ENCODE results near the gene CDC42BPA.

Gene CDC42BPA

GRCh38 chr1:226981838-226982237 lies 336.5 kb downstream of the CDC42BPA start:
- no peak for TF ChIP-seq CTCF (IDR thresholded peaks at IDR 0.05)
- no peak overlapping the region for H3K27ac ChIP-seq

- TF ChIP-seq ZFX (IDR thresholded peaks at IDR 0.05; ENCODE audit: borderline replicate concordance) (no peak), CTCF (IDR thresholded peaks at IDR 0.05) (no peak)
- H3K27ac ChIP-seq: no peak overlapping the region
These were observed 336.9 kb downstream of the CDC42BPA start for GRCh38 chr1:226981386-226981817.

- TF ChIP-seq CTCF (IDR thresholded peaks at IDR 0.05): no peak
- no peak for TF ChIP-seq ZFX (IDR thresholded peaks at IDR 0.05; ENCODE audit: borderline replicate concordance)
- H3K27ac ChIP-seq: no peak overlapping the region
These were observed 337.5 kb downstream of the CDC42BPA start for GRCh38 chr1:226980565-226981385.

GRCh38 chr1:226980122-226980560 lies 338.2 kb downstream of the CDC42BPA start:
- TF ChIP-seq CTCF (IDR thresholded peaks at IDR 0.05) (no peak), ZFX (IDR thresholded peaks at IDR 0.05; ENCODE audit: borderline replicate concordance) (no peak)
- no peak overlapping the region for H3K27ac ChIP-seq

GRCh38 chr1:226979517-226980121 lies 338.7 kb downstream of the CDC42BPA start:
- no peak for TF ChIP-seq ZFX (IDR thresholded peaks at IDR 0.05; ENCODE audit: borderline replicate concordance)
- no peak for TF ChIP-seq CTCF (IDR thresholded peaks at IDR 0.05)
- H3K27ac ChIP-seq: no peak overlapping the region

- no peak for TF ChIP-seq ZFX (IDR thresholded peaks at IDR 0.05; ENCODE audit: borderline replicate concordance)
- TF ChIP-seq CTCF (IDR thresholded peaks at IDR 0.05): no peak
- no peak overlapping the region for H3K27ac ChIP-seq
These were observed 339.2 kb downstream of the CDC42BPA start for GRCh38 chr1:226979115-226979516.

Data from 22Rv1 (cell line).